COLO829 (cell line): ENCODE data around the gene MTAP.

ENCODE experiments used
- DNase-seq: peaks from one replicate; pipeline ENCODE4 v3.0.0; 2012; ENCODE audit warnings: low spot score

The MTAP gene

DNA sequence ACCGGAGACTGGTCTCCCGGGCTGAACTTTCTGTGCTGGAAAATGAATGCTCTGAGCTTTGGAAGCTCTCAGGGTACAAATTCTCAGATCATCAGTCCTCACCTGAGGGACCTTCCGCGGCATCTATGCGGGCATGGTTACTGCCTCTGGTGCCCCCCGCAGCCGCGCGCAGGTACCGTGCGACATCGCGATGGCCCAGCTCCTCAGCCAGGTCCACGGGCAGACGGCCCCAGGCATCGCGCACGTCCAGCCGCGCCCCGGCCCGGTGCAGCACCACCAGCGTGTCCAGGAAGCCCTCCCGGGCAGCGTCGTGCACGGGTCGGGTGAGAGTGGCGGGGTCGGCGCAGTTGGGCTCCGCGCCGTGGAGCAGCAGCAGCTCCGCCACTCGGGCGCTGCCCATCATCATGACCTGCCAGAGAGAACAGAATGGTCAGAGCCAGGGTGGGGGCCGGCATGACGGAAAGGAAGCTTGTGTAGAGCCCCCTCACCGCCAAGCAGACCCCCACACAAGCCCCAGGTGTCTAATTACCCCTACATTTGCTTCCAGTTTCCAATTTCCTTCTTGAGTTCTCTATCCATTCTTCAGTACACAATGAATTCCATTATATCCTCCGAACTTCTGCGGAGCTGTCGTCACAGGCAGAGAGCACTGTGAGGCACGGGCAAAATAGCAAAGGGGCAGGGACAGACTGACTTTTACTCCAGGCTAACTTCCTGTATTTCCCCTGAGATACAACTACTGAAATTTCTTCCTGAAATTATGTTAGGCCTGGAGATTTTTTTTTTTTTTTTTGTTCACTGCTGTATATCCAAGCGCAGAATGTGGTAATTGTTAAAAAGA, 168.6 kb downstream of the MTAP start:
- DNase-seq = peak; percentile 46

DNA sequence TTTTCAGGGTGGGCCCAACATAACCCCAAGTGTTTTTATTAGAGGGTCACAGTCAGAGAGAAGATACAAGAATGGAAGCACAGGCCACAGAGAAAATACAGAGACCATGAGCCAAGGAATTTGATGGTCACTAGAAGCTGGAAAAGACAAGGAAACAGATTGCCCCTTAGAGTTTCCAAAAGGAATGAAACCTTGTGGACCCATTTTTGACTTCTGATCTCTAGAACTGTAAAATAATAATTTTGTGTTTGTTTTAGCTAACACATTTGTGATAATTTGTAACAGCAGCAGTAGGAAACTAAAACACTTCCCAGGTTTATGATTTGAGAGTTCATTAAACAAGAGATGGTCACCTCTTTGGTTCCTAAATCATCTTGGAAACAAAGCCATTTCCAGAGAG, 169.9 kb downstream of the MTAP start:
- no peak for DNase-seq

DNA sequence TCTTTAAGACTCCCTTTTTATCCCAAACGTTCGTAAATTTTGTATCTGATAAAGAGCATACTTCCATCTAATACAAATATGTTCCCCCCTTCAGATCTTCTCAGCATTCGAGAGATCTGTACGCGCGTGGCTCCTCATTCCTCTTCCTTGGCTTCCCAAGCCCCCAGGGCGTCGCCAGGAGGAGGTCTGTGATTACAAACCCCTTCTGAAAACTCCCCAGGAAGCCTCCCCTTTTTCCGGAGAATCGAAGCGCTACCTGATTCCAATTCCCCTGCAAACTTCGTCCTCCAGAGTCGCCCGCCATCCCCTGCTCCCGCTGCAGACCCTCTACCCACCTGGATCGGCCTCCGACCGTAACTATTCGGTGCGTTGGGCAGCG, 171.9 kb downstream of the MTAP start:
- no peak for DNase-seq

DNA sequence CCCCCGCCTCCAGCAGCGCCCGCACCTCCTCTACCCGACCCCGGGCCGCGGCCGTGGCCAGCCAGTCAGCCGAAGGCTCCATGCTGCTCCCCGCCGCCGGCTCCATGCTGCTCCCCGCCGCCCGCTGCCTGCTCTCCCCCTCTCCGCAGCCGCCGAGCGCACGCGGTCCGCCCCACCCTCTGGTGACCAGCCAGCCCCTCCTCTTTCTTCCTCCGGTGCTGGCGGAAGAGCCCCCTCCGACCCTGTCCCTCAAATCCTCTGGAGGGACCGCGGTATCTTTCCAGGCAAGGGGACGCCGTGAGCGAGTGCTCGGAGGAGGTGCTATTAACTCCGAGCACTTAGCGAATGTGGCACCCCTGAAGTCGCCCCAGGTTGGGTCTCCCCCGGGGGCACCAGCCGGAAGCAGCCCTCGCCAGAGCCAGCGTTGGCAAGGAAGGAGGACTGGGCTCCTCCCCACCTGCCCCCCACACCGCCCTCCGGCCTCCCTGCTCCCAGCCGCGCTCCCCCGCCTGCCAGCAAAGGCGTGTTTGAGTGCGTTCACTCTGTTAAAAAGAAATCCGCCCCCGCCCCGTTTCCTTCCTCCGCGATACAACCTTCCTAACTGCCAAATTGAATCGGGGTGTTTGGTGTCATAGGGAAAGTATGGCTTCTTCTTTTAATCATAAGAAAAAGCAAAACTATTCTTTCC, 172.4 kb downstream of the MTAP start:
- peak; percentile 36 for DNase-seq

DNA sequence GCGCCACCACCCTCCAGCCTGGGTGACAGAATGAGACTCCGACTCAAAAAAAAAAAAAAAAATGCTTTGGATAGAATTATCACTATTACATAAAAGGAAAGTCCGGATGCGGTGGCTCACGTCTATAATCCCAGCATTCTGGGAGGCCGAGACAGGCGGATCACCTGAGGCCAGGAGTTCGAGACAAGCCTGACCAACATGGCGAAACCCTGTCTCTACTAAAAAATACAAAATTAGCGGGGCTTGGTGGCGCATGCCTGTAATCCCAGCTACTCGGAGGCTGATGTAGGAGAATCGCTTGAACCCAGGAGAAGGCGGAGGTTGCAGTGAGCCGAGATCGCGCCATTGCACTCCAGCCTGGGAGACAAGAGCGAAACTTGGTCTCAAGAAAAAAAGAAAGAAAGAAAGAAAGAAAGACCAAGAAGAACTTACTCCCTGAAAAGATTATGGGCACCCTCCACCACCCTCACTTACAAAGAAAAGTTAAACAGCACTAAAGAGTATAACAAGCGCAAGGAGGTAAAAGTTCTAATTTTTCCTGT, 174.0 kb downstream of the MTAP start:
- no peak for DNase-seq

DNA sequence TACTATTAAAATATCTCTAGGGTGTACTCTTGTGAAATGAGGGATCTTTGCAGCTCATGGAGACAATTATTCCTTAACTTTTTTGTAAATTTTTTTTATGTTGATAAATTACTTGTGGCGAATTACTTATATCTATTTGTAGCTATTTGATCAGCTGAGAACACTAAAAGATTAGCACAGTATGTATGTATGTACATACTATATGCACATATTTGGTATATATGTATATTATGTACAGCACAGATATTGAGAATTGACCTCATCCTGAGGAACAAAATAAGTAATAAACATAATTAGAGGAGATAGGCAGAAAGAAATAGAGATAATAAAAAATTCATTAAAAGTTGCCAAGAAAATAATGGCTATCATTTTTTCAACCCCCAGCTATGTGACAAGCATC, 180.0 kb downstream of the MTAP start:
- DNase-seq = no peak

DNA sequence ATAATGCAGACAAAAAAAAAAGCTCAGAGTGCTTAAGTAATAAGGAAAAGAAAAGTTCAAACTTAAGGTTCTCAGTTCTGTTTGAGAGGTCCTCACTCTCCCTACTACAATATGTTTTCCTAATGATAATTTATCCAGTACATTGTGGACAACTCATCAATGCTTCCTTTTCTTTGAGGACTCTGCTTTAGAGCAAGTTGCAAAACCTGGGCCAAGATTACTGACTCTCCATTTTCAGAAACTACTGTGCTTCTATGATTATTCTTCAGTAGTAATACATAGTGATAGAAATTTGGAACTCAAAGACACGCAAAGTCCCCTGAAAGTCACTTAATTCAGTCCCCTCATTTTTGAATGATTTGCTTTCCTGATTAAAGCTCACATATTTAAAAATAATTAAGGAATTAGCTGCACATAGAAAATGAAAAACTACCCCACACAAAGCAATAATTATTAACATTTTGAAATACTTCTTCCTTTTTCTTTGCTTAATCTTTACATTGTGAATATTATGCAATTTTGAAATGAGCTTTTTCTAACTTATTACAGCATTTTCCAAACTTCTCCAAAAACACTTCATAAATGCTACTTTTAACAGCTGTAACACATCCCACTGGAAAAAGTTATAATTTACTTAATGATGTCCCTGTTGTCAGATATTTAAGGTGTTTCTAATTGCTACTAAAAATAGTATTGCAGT, 180.6 kb downstream of the MTAP start:
- DNase-seq = no peak

DNA sequence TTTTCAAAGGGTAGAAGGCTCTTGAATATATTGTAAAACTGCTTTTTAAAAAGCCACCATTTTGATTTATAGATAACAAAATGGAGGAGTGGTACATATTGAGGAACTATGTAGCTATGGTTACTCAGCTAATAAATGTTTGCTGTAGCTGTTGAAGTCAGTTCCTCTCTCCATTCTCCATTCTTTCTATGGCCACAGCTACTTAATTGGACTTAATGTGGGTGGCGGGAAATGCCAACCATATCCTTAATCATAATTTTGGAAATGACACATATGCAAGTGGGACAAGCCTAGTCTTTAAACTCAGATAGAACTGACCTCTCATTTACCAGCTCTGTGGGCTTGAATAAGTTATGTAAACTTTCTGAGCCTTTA, 181.1 kb downstream of the MTAP start:
- DNase-seq = no peak

DNA sequence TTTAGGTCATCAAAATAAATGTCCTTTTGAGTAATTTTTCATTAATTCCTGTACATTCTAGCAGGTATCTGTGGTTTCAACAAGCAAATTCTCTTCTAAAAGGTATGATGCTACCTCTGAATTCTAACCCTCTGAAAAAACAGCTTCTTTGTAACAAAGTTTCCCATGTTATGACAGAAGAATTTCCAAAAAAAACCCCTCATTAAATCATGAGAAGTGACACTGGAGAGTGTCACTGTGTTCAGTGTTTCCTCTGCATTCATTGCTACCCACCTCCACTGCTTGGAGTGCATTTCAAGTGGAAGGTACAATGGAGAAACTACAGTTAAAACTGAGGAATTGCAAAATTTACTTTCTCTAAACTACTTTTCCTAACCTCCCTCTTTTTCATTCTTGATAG, 181.7 kb downstream of the MTAP start:
- no peak for DNase-seq

DNA sequence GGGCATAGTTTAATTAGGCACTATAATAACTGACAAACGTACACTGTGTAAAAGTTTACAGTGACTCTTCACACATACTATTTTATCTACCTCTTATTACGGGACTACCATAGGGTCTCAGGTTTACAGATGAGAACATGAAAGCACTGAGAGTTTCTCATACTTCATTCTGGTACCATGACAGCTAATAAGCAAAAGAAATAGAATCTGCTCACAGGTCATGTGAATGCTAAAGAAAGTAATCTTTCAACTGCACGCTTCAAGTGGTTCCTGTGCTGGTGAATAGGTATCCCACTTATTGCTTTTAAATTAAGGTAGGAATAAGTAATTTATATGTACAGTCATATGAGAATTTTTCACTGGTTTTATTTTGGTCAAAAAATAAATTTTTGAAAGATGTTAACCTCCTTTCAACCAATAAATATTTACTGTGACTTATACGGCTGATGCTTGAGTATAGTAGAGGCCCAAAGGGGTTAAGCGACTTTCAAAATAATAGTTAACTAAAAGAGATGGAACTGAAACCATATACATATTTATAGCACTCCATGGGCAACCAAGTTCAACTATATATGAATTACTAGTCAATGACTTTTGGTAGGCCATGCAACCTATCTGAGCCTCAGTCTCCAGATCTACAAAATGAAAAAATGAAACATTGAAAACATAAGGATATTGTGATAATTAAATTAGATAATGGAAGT, 183.7 kb downstream of the MTAP start:
- no peak for DNase-seq
